SK-N-SH treated with all-trans-retinoic acid at 6 μM for 48 hours (cell line): ENCODE results near the gene SPATA22.

Experiments used
- ATAC-seq: fragments of 200-7000 bp; cut with Tn5 transposase; 3 replicates; pipeline ENCODE4 v1.9.1; 2020; ENCODE audit warnings: mild to moderate bottlenecking, moderate library complexity
- ARNTL ChIP-seq: fragments of 450-650 bp; formaldehyde crosslinking; IDR thresholded peaks from 2 replicates; pipeline ENCODE4 v1.5.0; 2020; ENCODE audit warnings: low read depth, mild to moderate bottlenecking, moderate library complexity, borderline replicate concordance
- BACH2 ChIP-seq: fragments of 250-450 bp; sonication (Bioruptor Pico); IDR thresholded peaks from 2 replicates; pipeline ENCODE4 v1.9.0; 2021; ENCODE audit warnings: mild to moderate bottlenecking, borderline replicate concordance
- CSDC2 ChIP-seq: fragments of 250-450 bp; sonication (Bioruptor Pico); IDR thresholded peaks from 2 replicates; pipeline ENCODE4 v1.5.0; 2020; ENCODE audit warnings: mild to moderate bottlenecking, moderate library complexity
- ESRRG ChIP-seq: fragments of 250-450 bp; sonication (Bioruptor Pico); IDR thresholded peaks from 2 replicates; pipeline ENCODE4 v1.6.1; 2021; ENCODE audit warnings: mild to moderate bottlenecking
- GLIS3 ChIP-seq: fragments of 250-450 bp; sonication (Bioruptor Pico); IDR thresholded peaks from 2 replicates; pipeline ENCODE4 v1.5.0; 2020; ENCODE audit warnings: mild to moderate bottlenecking, moderate library complexity
- ISL1 ChIP-seq: fragments of 250-450 bp; sonication (Bioruptor Pico); IDR thresholded peaks from 2 replicates; pipeline ENCODE4 v2.1.2; 2022; ENCODE audit warnings: mild to moderate bottlenecking, moderate library complexity
- OSR1 ChIP-seq: fragments of 250-450 bp; sonication (Bioruptor Pico); IDR thresholded peaks from 2 replicates; pipeline ENCODE4 v1.8.0; 2022; ENCODE audit warnings: moderate library complexity, mild to moderate bottlenecking, inconsistent platforms
- PPARA ChIP-seq: fragments of 250-450 bp; sonication (Bioruptor Pico); IDR thresholded peaks from 2 replicates; pipeline ENCODE4 v1.5.0; 2020; ENCODE audit warnings: mild to moderate bottlenecking, borderline replicate concordance
- RARB ChIP-seq: fragments of 250-450 bp; sonication (Bioruptor Pico); IDR thresholded peaks from 2 replicates; pipeline ENCODE4 v1.8.0; 2021; ENCODE audit warnings: mild to moderate bottlenecking, moderate library complexity
- SNAI2 ChIP-seq: fragments of 250-450 bp; sonication (Bioruptor Pico); IDR thresholded peaks from 2 replicates; pipeline ENCODE4 v1.5.0; 2020; ENCODE audit warnings: mild to moderate bottlenecking, moderate library complexity
- TCF4 ChIP-seq: fragments of 250-450 bp; sonication (Bioruptor Pico); IDR thresholded peaks from 2 replicates; pipeline ENCODE4 v1.8.0; 2021; ENCODE audit warnings: mild to moderate bottlenecking, moderate library complexity, borderline replicate concordance
- TOX ChIP-seq: fragments of 250-450 bp; sonication (Bioruptor Pico); IDR thresholded peaks from 2 replicates; pipeline ENCODE4 v1.8.0; 2021; ENCODE audit warnings: mild to moderate bottlenecking, moderate library complexity, borderline replicate concordance
- ZC3H10 ChIP-seq: fragments of 250-450 bp; sonication (Bioruptor Pico); IDR thresholded peaks from 2 replicates; pipeline ENCODE4 v1.5.1; 2021; ENCODE audit warnings: mild to moderate bottlenecking, moderate library complexity
- ZFP3 ChIP-seq: fragments of 250-450 bp; sonication (Bioruptor Pico); IDR thresholded peaks from 2 replicates; pipeline ENCODE4 v1.5.0; 2020; ENCODE audit warnings: mild to moderate bottlenecking, moderate library complexity
- ZFP30 ChIP-seq: fragments of 450-650 bp; formaldehyde crosslinking; IDR thresholded peaks from 2 replicates; pipeline ENCODE4 v1.5.0; 2022; ENCODE audit warnings: mild to moderate bottlenecking, moderate library complexity
- ZNF565 ChIP-seq: fragments of 450-650 bp; formaldehyde crosslinking; conservative IDR thresholded peaks from 2 replicates; pipeline ENCODE4 v1.5.0; 2020; ENCODE audit warnings: low read depth, mild to moderate bottlenecking, moderate library complexity
- ZNF70 ChIP-seq: fragments of 450-650 bp; formaldehyde crosslinking; IDR thresholded peaks from 2 replicates; pipeline ENCODE4 v1.5.0; 2020; ENCODE audit warnings: mild to moderate bottlenecking, moderate library complexity
- ZNF8 ChIP-seq: fragments of 450-650 bp; formaldehyde crosslinking; IDR thresholded peaks from 2 replicates; pipeline ENCODE4 v1.5.0; 2020; ENCODE audit warnings: mild to moderate bottlenecking, moderate library complexity
- TF ChIP-seq, protein P1 (sequence below): fragments of 250-450 bp; sonication (Bioruptor Pico); IDR thresholded peaks from 2 replicates; pipeline ENCODE4 v1.8.0; 2021; ENCODE audit warnings: low read depth, mild to moderate bottlenecking, moderate library complexity, borderline replicate concordance
- TF ChIP-seq, protein P2 (sequence below): fragments of 250-450 bp; sonication (Bioruptor Pico); IDR thresholded peaks from 2 replicates; pipeline ENCODE4 v1.5.1; 2020; ENCODE audit warnings: low read depth, mild to moderate bottlenecking, moderate library complexity
- TF ChIP-seq, protein P3 (sequence below): fragments of 250-450 bp; sonication (Bioruptor Pico); IDR thresholded peaks from 2 replicates; pipeline ENCODE4 v1.5.1; 2021; ENCODE audit warnings: mild to moderate bottlenecking, moderate library complexity
- TF ChIP-seq, protein P4 (sequence below): fragments of 250-450 bp; sonication (Bioruptor Pico); IDR thresholded peaks from 2 replicates; pipeline ENCODE4 v1.5.0; 2020; ENCODE audit warnings: mild to moderate bottlenecking, moderate library complexity
- TF ChIP-seq, protein P5 (sequence below): fragments of 250-450 bp; sonication (Bioruptor Pico); IDR thresholded peaks from 2 replicates; pipeline ENCODE4 v1.8.0; 2020; ENCODE audit warnings: mild to moderate bottlenecking, moderate library complexity, borderline replicate concordance

The SPATA22 gene

DNA sequence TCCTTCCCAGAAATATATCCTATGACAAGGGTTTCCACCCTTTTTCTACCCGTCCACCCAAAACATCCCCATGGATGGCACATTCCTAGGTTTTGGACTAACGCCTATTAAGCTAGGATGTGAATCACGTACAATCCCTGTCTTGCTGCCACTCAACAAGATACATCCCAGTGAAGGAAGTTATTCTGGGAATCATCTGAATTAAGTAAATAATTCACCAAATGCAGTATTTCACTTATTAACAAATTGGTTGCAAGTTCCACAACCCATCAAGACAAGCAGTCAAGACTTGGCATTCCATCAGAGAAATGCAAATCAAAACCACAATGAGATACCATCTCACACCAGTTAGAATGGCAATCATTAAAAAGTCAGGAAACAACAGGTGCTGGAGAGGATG, 36.2 kb upstream of the SPATA22 start (continued):
- TF ChIP-seq, protein P1, sequence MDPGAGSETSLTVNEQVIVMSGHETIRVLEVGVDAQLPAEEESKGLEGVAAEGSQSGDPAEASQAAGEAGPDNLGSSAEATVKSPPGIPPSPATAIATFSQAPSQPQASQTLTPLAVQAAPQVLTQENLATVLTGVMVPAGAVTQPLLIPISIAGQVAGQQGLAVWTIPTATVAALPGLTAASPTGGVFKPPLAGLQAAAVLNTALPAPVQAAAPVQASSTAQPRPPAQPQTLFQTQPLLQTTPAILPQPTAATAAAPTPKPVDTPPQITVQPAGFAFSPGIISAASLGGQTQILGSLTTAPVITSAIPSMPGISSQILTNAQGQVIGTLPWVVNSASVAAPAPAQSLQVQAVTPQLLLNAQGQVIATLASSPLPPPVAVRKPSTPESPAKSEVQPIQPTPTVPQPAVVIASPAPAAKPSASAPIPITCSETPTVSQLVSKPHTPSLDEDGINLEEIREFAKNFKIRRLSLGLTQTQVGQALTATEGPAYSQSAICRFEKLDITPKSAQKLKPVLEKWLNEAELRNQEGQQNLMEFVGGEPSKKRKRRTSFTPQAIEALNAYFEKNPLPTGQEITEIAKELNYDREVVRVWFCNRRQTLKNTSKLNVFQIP (CRISPR knock-in tag): no peak
- TF ChIP-seq ZFP30: no peak

DNA sequence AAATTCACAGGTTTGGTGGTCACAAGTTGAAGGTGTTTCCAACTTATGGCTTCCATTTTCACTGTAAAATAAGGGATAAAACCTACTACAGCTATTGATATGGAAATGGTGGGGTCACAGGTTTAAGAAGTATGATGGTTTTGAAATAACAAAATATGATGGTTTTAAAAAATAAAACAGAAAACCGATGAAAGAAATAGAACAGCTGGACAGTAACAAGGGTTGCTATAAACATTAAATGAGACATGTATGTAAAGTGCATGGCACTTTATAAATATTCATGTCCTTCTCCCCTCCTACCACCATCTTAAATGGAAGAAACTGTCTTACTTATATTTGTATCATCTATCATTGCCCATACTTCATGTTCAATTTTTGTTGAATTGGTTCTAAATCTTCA, 35.5 kb upstream of the SPATA22 start:
- ATAC-seq: no peak
- no peak for TF ChIP-seq ZFP30
- no peak for TF ChIP-seq CSDC2 (CRISPR knock-in tag)
- no peak for TF ChIP-seq ZNF565
- TF ChIP-seq PPARA: no peak
- no peak for TF ChIP-seq TOX
- TF ChIP-seq, protein P1 (CRISPR knock-in tag): no peak
- no peak for TF ChIP-seq OSR1 (CRISPR knock-in tag)
- no peak for TF ChIP-seq RARB (CRISPR knock-in tag)
- TF ChIP-seq, protein P2, sequence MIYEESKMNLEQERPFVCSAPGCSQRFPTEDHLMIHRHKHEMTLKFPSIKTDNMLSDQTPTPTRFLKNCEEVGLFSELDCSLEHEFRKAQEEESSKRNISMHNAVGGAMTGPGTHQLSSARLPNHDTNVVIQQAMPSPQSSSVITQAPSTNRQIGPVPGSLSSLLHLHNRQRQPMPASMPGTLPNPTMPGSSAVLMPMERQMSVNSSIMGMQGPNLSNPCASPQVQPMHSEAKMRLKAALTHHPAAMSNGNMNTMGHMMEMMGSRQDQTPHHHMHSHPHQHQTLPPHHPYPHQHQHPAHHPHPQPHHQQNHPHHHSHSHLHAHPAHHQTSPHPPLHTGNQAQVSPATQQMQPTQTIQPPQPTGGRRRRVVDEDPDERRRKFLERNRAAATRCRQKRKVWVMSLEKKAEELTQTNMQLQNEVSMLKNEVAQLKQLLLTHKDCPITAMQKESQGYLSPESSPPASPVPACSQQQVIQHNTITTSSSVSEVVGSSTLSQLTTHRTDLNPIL (CRISPR knock-in tag): no peak
- no peak for TF ChIP-seq ZNF70 (CRISPR knock-in tag)
- TF ChIP-seq ZNF8 (CRISPR knock-in tag): no peak
- no peak for TF ChIP-seq TCF4
- TF ChIP-seq ZC3H10 (CRISPR knock-in tag): no peak
- no peak for TF ChIP-seq ISL1 (CRISPR knock-in tag)
- no peak for TF ChIP-seq GLIS3 (CRISPR knock-in tag)
- TF ChIP-seq ESRRG: no peak
- TF ChIP-seq BACH2: no peak

DNA sequence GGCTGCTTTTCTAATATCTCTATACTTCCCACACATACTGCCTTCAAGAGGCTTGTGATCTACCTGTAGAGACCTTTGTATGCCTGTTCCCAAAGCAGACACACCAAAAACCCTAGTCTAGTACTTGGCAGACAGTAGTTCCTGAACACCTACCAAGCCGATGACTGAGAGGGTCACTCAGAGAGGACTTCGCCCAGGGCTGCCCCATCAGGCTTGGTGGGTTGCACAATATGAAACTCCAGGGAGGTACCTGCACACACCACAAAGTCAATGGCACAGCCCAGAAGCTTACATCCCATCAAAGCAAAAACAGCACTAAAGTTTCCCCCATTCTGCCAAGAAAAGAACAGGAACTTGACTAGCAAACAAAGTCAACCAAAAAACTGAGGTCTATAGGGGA, 34.4 kb upstream of the SPATA22 start:
- no peak for ATAC-seq

DNA sequence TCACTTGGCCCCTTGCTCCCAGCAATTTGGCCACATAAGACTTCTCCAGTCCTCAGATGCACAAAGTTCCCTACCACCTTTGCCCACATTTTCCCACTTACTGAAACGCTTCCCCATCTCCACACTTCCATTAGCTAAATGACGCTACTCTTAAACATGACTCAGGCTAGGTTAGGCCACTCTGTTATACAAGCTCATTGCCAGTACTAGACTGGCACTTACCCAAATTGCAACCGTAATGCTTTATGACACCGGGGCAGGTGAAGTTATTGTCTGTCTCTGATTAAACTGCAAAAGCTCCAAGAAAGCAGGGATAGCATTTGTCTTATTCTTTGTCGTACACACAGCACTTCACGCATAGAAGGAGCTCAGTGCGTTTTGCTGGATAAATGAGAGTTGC, 33.4 kb upstream of the SPATA22 start:
- no peak for ATAC-seq
- TF ChIP-seq BACH2 (no peak), ARNTL (no peak), ZNF70 (CRISPR knock-in tag) (no peak), SNAI2 (CRISPR knock-in tag) (no peak), GLIS3 (CRISPR knock-in tag) (no peak), ZC3H10 (CRISPR knock-in tag) (no peak), ZFP3 (CRISPR knock-in tag) (no peak), CSDC2 (CRISPR knock-in tag) (no peak), TCF4 (no peak), ESRRG (no peak), ZFP30 (no peak)
- TF ChIP-seq, protein P2 (CRISPR knock-in tag): no peak
- TF ChIP-seq, protein P3, sequence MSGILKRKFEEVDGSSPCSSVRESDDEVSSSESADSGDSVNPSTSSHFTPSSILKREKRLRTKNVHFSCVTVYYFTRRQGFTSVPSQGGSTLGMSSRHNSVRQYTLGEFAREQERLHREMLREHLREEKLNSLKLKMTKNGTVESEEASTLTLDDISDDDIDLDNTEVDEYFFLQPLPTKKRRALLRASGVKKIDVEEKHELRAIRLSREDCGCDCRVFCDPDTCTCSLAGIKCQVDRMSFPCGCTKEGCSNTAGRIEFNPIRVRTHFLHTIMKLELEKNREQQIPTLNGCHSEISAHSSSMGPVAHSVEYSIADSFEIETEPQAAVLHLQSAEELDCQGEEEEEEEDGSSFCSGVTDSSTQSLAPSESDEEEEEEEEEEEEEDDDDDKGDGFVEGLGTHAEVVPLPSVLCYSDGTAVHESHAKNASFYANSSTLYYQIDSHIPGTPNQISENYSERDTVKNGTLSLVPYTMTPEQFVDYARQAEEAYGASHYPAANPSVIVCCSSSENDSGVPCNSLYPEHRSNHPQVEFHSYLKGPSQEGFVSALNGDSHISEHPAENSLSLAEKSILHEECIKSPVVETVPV (CRISPR knock-in tag): no peak
- TF ChIP-seq, protein P4, sequence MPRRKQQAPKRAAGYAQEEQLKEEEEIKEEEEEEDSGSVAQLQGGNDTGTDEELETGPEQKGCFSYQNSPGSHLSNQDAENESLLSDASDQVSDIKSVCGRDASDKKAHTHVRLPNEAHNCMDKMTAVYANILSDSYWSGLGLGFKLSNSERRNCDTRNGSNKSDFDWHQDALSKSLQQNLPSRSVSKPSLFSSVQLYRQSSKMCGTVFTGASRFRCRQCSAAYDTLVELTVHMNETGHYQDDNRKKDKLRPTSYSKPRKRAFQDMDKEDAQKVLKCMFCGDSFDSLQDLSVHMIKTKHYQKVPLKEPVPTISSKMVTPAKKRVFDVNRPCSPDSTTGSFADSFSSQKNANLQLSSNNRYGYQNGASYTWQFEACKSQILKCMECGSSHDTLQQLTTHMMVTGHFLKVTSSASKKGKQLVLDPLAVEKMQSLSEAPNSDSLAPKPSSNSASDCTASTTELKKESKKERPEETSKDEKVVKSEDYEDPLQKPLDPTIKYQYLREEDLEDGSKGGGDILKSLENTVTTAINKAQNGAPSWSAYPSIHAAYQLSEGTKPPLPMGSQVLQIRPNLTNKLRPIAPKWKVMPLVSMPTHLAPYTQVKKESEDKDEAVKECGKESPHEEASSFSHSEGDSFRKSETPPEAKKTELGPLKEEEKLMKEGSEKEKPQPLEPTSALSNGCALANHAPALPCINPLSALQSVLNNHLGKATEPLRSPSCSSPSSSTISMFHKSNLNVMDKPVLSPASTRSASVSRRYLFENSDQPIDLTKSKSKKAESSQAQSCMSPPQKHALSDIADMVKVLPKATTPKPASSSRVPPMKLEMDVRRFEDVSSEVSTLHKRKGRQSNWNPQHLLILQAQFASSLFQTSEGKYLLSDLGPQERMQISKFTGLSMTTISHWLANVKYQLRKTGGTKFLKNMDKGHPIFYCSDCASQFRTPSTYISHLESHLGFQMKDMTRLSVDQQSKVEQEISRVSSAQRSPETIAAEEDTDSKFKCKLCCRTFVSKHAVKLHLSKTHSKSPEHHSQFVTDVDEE (CRISPR knock-in tag): no peak
- TF ChIP-seq, protein P5, sequence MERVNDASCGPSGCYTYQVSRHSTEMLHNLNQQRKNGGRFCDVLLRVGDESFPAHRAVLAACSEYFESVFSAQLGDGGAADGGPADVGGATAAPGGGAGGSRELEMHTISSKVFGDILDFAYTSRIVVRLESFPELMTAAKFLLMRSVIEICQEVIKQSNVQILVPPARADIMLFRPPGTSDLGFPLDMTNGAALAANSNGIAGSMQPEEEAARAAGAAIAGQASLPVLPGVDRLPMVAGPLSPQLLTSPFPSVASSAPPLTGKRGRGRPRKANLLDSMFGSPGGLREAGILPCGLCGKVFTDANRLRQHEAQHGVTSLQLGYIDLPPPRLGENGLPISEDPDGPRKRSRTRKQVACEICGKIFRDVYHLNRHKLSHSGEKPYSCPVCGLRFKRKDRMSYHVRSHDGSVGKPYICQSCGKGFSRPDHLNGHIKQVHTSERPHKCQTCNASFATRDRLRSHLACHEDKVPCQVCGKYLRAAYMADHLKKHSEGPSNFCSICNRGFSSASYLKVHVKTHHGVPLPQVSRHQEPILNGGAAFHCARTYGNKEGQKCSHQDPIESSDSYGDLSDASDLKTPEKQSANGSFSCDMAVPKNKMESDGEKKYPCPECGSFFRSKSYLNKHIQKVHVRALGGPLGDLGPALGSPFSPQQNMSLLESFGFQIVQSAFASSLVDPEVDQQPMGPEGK (CRISPR knock-in tag): no peak
- TF ChIP-seq, all 23 proteins: peak for 0

More for the DNA sequence above, 34.4 kb upstream of the SPATA22 start:
- TF ChIP-seq PPARA (no peak), ZNF565 (no peak), SNAI2 (CRISPR knock-in tag) (no peak), ZFP3 (CRISPR knock-in tag) (no peak), OSR1 (CRISPR knock-in tag) (no peak), ISL1 (CRISPR knock-in tag) (no peak)
